ENCODE results near the gene SLC7A14. TPM values are rescaled to one million over a fixed set of nuclear protein-coding genes. Genes with fewer than 3 reads are reported as not detected.

Gene SLC7A14
- total RNA-seq, result not detected
- polyA plus RNA-seq, result not detected
- total RNA-seq, result not detected

GRCh38 chr3:170585937-170586310 lies at the start of gene SLC7A14:
Gene SLC7A14, minus strand, starts transcription at chr3:170586075. Its CDS starts 59,139 bp downstream, at chr3:170526936.
- Mint-ChIP-seq H3K4me1 (peaks cover 0 to 1% (median 0%) of the 10 kb centered on the region in 7 donors), H3K4me3 (peak within 1 kb of the TSS in 1 of 10 donors; percentile 63), H3K9me3 (peaks cover 0 to 24% (median 10%) of the 10 kb centered on the region in 11 donors), H3K36me3 (peaks cover 0 to 10% (median 3%) of the 10 kb centered on the region in 5 donors), H3K27ac (no peak within 1 kb of the TSS), H3K27me3 (peaks cover 46 to 81% (median 71%) of the 10 kb centered on the region in 5 donors)
- H3K36me3 ChIP-seq (ENCODE audit: control insufficient read depth in 2 of 3, insufficient read depth in 3 of 3, low read length in 3 of 3), result no peaks in the 10 kb centered on the region
- ATAC-seq (no peak), DNase-seq (no peak)
- ChIA-PET CTCF (no interaction called here), POLR2A (no interaction called here)
- peaks cover 0 to 19% of the 10 kb centered on the region in 2 donors for H3K27me3 ChIP-seq (ENCODE audit: control insufficient read depth in 2 of 2, insufficient read depth in 2 of 2, low read length in 2 of 2)
- no peaks in the 10 kb centered on the region for H3K9me3 ChIP-seq (ENCODE audit: control insufficient read depth in 2 of 3, low read length in 3 of 3)
- intact Hi-C loops (cut with micrococcal nuclease), result no loop called here
- H3K4me1 ChIP-seq (ENCODE audit: control insufficient read depth in 2 of 2, insufficient read depth in 2 of 2, low read length in 2 of 2), result no peaks in the 10 kb centered on the region
- no peak within 1 kb of the TSS for H3K27ac ChIP-seq (ENCODE audit: low read depth, low read length)
- no peak within 1 kb of the TSS for H3K4me3 ChIP-seq (ENCODE audit: low read length)

GRCh38 chr3:170635385-170635735 lies 49.5 kb upstream of the SLC7A14 start:
- ATAC-seq, result no peak
- peaks cover 0 to 14% (median 9%) of the 10 kb centered on the region in 5 donors for H3K27me3 Mint-ChIP-seq
- intact Hi-C loops (cut with micrococcal nuclease), result no loop called here
- no peak overlapping the region for H3K4me3 ChIP-seq (ENCODE audit: low read length)
- H3K4me1 ChIP-seq (ENCODE audit: control insufficient read depth in 2 of 2, insufficient read depth in 2 of 2, low read length in 2 of 2), result no peaks in the 10 kb centered on the region
- no peak for DNase-seq
- no peaks in the 10 kb centered on the region for H3K4me1 Mint-ChIP-seq
- no peaks in the 10 kb centered on the region for H3K27me3 ChIP-seq (ENCODE audit: control insufficient read depth in 2 of 2, insufficient read depth in 2 of 2, low read length in 2 of 2)
- POLR2A ChIA-PET, result no interaction called here
- H3K36me3 ChIP-seq (ENCODE audit: control insufficient read depth in 2 of 3, insufficient read depth in 3 of 3, low read length in 3 of 3), result no peaks in the 10 kb centered on the region
- H3K27ac ChIP-seq (ENCODE audit: low read depth, low read length), result no peak overlapping the region
- CTCF ChIA-PET, result no interaction called here
- H3K4me3 Mint-ChIP-seq, result no peak overlapping the region
- no peaks in the 10 kb centered on the region for H3K9me3 ChIP-seq (ENCODE audit: control insufficient read depth in 2 of 3, low read length in 3 of 3)
- H3K36me3 Mint-ChIP-seq, result no peaks in the 10 kb centered on the region
- no peaks in the 10 kb centered on the region for H3K9me3 Mint-ChIP-seq
- no peak overlapping the region for H3K27ac Mint-ChIP-seq

- Mint-ChIP-seq H3K27me3 (peaks cover 0 to 14% (median 9%) of the 10 kb centered on the region in 5 donors), H3K9me3 (no peaks in the 10 kb centered on the region), H3K4me1 (no peaks in the 10 kb centered on the region), H3K36me3 (no peaks in the 10 kb centered on the region), H3K27ac (no peak overlapping the region), H3K4me3 (no peak overlapping the region)
- Histone ChIP-seq H3K27me3 (ENCODE audit: control insufficient read depth in 2 of 2, insufficient read depth in 2 of 2, low read length in 2 of 2) (no peaks in the 10 kb centered on the region), H3K4me3 (ENCODE audit: low read length) (no peak overlapping the region), H3K36me3 (ENCODE audit: control insufficient read depth in 2 of 3, insufficient read depth in 3 of 3, low read length in 3 of 3) (no peaks in the 10 kb centered on the region), H3K27ac (ENCODE audit: low read depth, low read length) (no peak overlapping the region), H3K4me1 (ENCODE audit: control insufficient read depth in 2 of 2, insufficient read depth in 2 of 2, low read length in 2 of 2) (no peaks in the 10 kb centered on the region), H3K9me3 (ENCODE audit: control insufficient read depth in 2 of 3, low read length in 3 of 3) (no peaks in the 10 kb centered on the region)
- DNase-seq (no peak), ATAC-seq (no peak)
- intact Hi-C loops (cut with micrococcal nuclease), result no loop called here
- ChIA-PET POLR2A (no interaction called here), CTCF (interaction anchor here (0.7 kb wide), 1 partner anchor 11 kb away, joined by 6 read pairs; no protein-coding TSS in a partner anchor)
Observed at GRCh38 chr3:170634663-170635384, 48.9 kb upstream of the SLC7A14 start.

- no peaks in the 10 kb centered on the region for H3K9me3 ChIP-seq (ENCODE audit: control insufficient read depth in 2 of 3, low read length in 3 of 3)
- no peak overlapping the region for H3K4me3 Mint-ChIP-seq
- no peaks in the 10 kb centered on the region for H3K36me3 Mint-ChIP-seq
- H3K4me3 ChIP-seq (ENCODE audit: low read length), result no peak overlapping the region
- H3K27me3 ChIP-seq (ENCODE audit: control insufficient read depth in 2 of 2, insufficient read depth in 2 of 2, low read length in 2 of 2), result no peaks in the 10 kb centered on the region
- H3K9me3 Mint-ChIP-seq, result no peaks in the 10 kb centered on the region
- H3K36me3 ChIP-seq (ENCODE audit: control insufficient read depth in 2 of 3, insufficient read depth in 3 of 3, low read length in 3 of 3), result no peaks in the 10 kb centered on the region
- peaks cover 0 to 22% (median 16%) of the 10 kb centered on the region in 5 donors for H3K27me3 Mint-ChIP-seq
- H3K4me1 Mint-ChIP-seq, result no peaks in the 10 kb centered on the region
- no peaks in the 10 kb centered on the region for H3K4me1 ChIP-seq (ENCODE audit: control insufficient read depth in 2 of 2, insufficient read depth in 2 of 2, low read length in 2 of 2)
- intact Hi-C loops (cut with micrococcal nuclease), result no loop called here
- ChIA-PET POLR2A (no interaction called here), CTCF (no interaction called here)
- no peak overlapping the region for H3K27ac ChIP-seq (ENCODE audit: low read depth, low read length)
- DNase-seq, result no peak
- ATAC-seq, result no peak
- no peak overlapping the region for H3K27ac Mint-ChIP-seq
Observed at GRCh38 chr3:170633573-170633972, 47.7 kb upstream of the SLC7A14 start.

GRCh38 chr3:170632780-170633179 lies 46.9 kb upstream of the SLC7A14 start:
- H3K9me3 Mint-ChIP-seq, result no peaks in the 10 kb centered on the region

GRCh38 chr3:170631755-170632488 lies 46.0 kb upstream of the SLC7A14 start:
- H3K4me1 Mint-ChIP-seq, result no peaks in the 10 kb centered on the region
- Histone ChIP-seq H3K4me1 (ENCODE audit: control insufficient read depth in 2 of 2, insufficient read depth in 2 of 2, low read length in 2 of 2) (no peaks in the 10 kb centered on the region), H3K4me3 (ENCODE audit: low read length) (no peak overlapping the region), H3K27me3 (ENCODE audit: control insufficient read depth in 2 of 2, insufficient read depth in 2 of 2, low read length in 2 of 2) (no peaks in the 10 kb centered on the region), H3K9me3 (ENCODE audit: control insufficient read depth in 2 of 3, low read length in 3 of 3) (no peaks in the 10 kb centered on the region), H3K36me3 (ENCODE audit: control insufficient read depth in 2 of 3, insufficient read depth in 3 of 3, low read length in 3 of 3) (no peaks in the 10 kb centered on the region), H3K27ac (ENCODE audit: low read depth, low read length) (no peak overlapping the region)
- no peaks in the 10 kb centered on the region for H3K36me3 Mint-ChIP-seq
- CTCF ChIA-PET, result no interaction called here
- DNase-seq (no peak), ATAC-seq (no peak)
- intact Hi-C loops (cut with micrococcal nuclease), result no loop called here
- no peak overlapping the region for H3K4me3 Mint-ChIP-seq
- no peak overlapping the region for H3K27ac Mint-ChIP-seq
- H3K9me3 Mint-ChIP-seq, result no peaks in the 10 kb centered on the region
- POLR2A ChIA-PET, result no interaction called here
- H3K27me3 Mint-ChIP-seq, result peaks cover 0 to 30% (median 19%) of the 10 kb centered on the region in 5 donors

More at GRCh38 chr3:170632780-170633179, 46.9 kb upstream of the SLC7A14 start:
- Mint-ChIP-seq H3K4me1 (no peaks in the 10 kb centered on the region), H3K27ac (no peak overlapping the region), H3K36me3 (no peaks in the 10 kb centered on the region), H3K4me3 (no peak overlapping the region), H3K27me3 (peaks cover 0 to 24% (median 16%) of the 10 kb centered on the region in 5 donors)
- intact Hi-C loops (cut with micrococcal nuclease), result no loop called here
- DNase-seq (no peak), ATAC-seq (no peak)
- H3K9me3 ChIP-seq (ENCODE audit: control insufficient read depth in 2 of 3, low read length in 3 of 3), result no peaks in the 10 kb centered on the region
- H3K27me3 ChIP-seq (ENCODE audit: control insufficient read depth in 2 of 2, insufficient read depth in 2 of 2, low read length in 2 of 2), result no peaks in the 10 kb centered on the region
- no peaks in the 10 kb centered on the region for H3K36me3 ChIP-seq (ENCODE audit: control insufficient read depth in 2 of 3, insufficient read depth in 3 of 3, low read length in 3 of 3)
- ChIA-PET CTCF (no interaction called here), POLR2A (no interaction called here)
- H3K27ac ChIP-seq (ENCODE audit: low read depth, low read length), result no peak overlapping the region
- H3K4me3 ChIP-seq (ENCODE audit: low read length), result no peak overlapping the region
- no peaks in the 10 kb centered on the region for H3K4me1 ChIP-seq (ENCODE audit: control insufficient read depth in 2 of 2, insufficient read depth in 2 of 2, low read length in 2 of 2)

- Mint-ChIP-seq H3K27me3 (peaks cover 8 to 33% (median 15%) of the 10 kb centered on the region in 5 donors), H3K4me3 (no peak overlapping the region), H3K4me1 (no peaks in the 10 kb centered on the region), H3K9me3 (peaks cover 0 to 8% (median 2%) of the 10 kb centered on the region in 11 donors), H3K36me3 (no peaks in the 10 kb centered on the region), H3K27ac (no peak overlapping the region)
- ATAC-seq (no peak), DNase-seq (no peak)
- POLR2A ChIA-PET, result no interaction called here
- no peaks in the 10 kb centered on the region for H3K9me3 ChIP-seq (ENCODE audit: control insufficient read depth in 2 of 3, low read length in 3 of 3)
- H3K27ac ChIP-seq (ENCODE audit: low read depth, low read length), result no peak overlapping the region
- no peaks in the 10 kb centered on the region for H3K27me3 ChIP-seq (ENCODE audit: control insufficient read depth in 2 of 2, insufficient read depth in 2 of 2, low read length in 2 of 2)
- H3K4me3 ChIP-seq (ENCODE audit: low read length), result no peak overlapping the region
- H3K4me1 ChIP-seq (ENCODE audit: control insufficient read depth in 2 of 2, insufficient read depth in 2 of 2, low read length in 2 of 2), result no peaks in the 10 kb centered on the region
- intact Hi-C loops (cut with micrococcal nuclease), result no loop called here
- H3K36me3 ChIP-seq (ENCODE audit: control insufficient read depth in 2 of 3, insufficient read depth in 3 of 3, low read length in 3 of 3), result no peaks in the 10 kb centered on the region
- CTCF ChIA-PET, result no interaction called here
Observed at GRCh38 chr3:170623524-170623923, 37.6 kb upstream of the SLC7A14 start.
